HL-60/S4 treated with phorbol 12-myristate 13-acetate at 8.2 ng/mL for 4 days and 3 days (cell line): ENCODE results near the gene BBS9.
"Not testable (repeated sequence)": the region's sequence is repeated elsewhere in the genome, so short reads cannot be mapped to it uniquely, and the experiment has no call there.

Experiments used
- in situ Hi-C: fragments of 300-500 bp; cut with MboI; formaldehyde crosslinking; loops from 2 replicates; pipeline ENCODE4 v1.15.0; 2022; ENCODE audit warnings: low sequenced_read_pairs

The BBS9 gene

GRCh38 chr7:33128990-33129805 is at the start of gene BBS9:
Gene BBS9, plus strand, starts transcription at chr7:33129564. Its CDS starts 16,689 bp downstream, at chr7:33146253.
- in situ Hi-C loops = no loop called here

- in situ Hi-C loops = no loop called here
Measured at GRCh38 chr7:33079763-33080690, 49.3 kb upstream of the BBS9 start.

GRCh38 chr7:33087356-33087755 is 42.0 kb upstream of the BBS9 start:
- in situ Hi-C loops = no loop called here

- in situ Hi-C loops = no loop called here
Measured at GRCh38 chr7:33087858-33088257, 41.5 kb upstream of the BBS9 start.

- in situ Hi-C loops = no loop called here
Measured at GRCh38 chr7:33089142-33089541, 40.2 kb upstream of the BBS9 start.

GRCh38 chr7:33091111-33091531 is 38.2 kb upstream of the BBS9 start:
- in situ Hi-C loops = no loop called here

GRCh38 chr7:33091641-33092191 is 37.6 kb upstream of the BBS9 start:
- in situ Hi-C loops = no loop called here

- in situ Hi-C loops = no loop called here
Measured at GRCh38 chr7:33093266-33093665, 36.1 kb upstream of the BBS9 start.

- in situ Hi-C loops = not testable (repeated sequence)
Measured at GRCh38 chr7:33094745-33095275, 34.6 kb upstream of the BBS9 start.

GRCh38 chr7:33099154-33099940 is 30.0 kb upstream of the BBS9 start:
- in situ Hi-C loops = no loop called here

- in situ Hi-C loops = no loop called here
Measured at GRCh38 chr7:33100770-33101169, 28.6 kb upstream of the BBS9 start.

GRCh38 chr7:33101906-33102305 is 27.5 kb upstream of the BBS9 start:
- in situ Hi-C loops = no loop called here

- in situ Hi-C loops = no loop called here
Measured at GRCh38 chr7:33107136-33108066, 22.0 kb upstream of the BBS9 start.

- in situ Hi-C loops = no loop called here
Measured at GRCh38 chr7:33108554-33109004, 20.8 kb upstream of the BBS9 start.

GRCh38 chr7:33109005-33109757 is 20.2 kb upstream of the BBS9 start, which contains the start of gene RP9:
Gene RP9, minus strand, starts transcription at chr7:33109404. Its CDS starts 32 bp downstream, at chr7:33109372.
- in situ Hi-C loops = no loop called here

- in situ Hi-C loops = no loop called here
Measured at GRCh38 chr7:33109758-33110238, 19.6 kb upstream of the BBS9 start.

GRCh38 chr7:33111614-33112013 is 17.8 kb upstream of the BBS9 start:
- in situ Hi-C loops = no loop called here

- in situ Hi-C loops = no loop called here
Measured at GRCh38 chr7:33114976-33115375, 14.4 kb upstream of the BBS9 start.
